HG03280 (cell line): ENCODE data around the gene IPPK.

Source experiments
- ATAC-seq: cut with Tn5 transposase; IDR thresholded peaks from one replicate; pipeline ENCODE4 v1.9.1; 2021; ENCODE audit warnings: mild to moderate bottlenecking, moderate library complexity; ENCODE audit not compliant: unreplicated experiment

IPPK gene

DNA sequence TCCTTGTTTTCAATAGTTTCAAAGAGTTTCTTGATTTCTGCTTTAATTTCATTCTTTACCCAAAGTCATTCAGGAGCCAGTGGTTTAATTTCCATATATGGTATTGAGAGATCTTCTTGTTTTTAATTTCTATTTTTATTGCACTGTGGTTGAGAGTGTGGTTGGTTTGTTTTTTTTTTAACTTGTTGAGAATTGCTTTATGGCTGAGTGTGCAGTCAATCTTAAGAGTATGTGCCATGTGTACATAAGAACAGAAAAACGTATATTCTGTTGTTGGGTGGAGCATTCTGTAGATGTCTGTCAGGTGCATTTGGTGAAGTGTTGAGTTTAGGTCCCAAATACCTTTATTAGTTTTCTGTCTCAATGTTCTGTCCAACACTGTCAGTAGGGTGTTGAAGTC, 26.7 kb upstream of the IPPK start:
- no peak for ATAC-seq

GRCh38 chr9:92686954-92687353, 17.0 kb upstream of the IPPK start:
- ATAC-seq: no peak

DNA sequence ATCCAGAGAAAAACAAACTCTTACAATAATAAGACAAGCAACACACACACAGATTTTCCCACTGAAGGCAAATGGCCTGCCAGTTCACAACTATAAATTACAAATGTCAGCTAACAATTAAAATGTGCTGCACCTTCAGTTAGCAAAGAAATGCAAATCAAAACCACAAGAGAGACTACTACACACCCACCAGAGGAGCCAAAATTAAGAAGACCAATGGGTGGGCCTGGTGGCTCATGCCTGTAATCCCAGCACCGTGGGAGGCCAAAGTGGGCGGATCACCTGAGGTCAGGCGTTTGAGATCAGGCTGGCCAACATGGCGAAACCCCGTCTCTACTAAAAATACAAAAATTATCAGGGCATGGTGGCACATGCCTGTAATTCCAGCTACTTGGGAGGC, 15.1 kb upstream of the IPPK start:
- ATAC-seq: no peak

GRCh38 chr9:92682269-92682668, 12.3 kb upstream of the IPPK start:
- ATAC-seq: no peak

GRCh38 chr9:92680166-92681119, 10.5 kb upstream of the IPPK start:
- no peak for ATAC-seq

DNA sequence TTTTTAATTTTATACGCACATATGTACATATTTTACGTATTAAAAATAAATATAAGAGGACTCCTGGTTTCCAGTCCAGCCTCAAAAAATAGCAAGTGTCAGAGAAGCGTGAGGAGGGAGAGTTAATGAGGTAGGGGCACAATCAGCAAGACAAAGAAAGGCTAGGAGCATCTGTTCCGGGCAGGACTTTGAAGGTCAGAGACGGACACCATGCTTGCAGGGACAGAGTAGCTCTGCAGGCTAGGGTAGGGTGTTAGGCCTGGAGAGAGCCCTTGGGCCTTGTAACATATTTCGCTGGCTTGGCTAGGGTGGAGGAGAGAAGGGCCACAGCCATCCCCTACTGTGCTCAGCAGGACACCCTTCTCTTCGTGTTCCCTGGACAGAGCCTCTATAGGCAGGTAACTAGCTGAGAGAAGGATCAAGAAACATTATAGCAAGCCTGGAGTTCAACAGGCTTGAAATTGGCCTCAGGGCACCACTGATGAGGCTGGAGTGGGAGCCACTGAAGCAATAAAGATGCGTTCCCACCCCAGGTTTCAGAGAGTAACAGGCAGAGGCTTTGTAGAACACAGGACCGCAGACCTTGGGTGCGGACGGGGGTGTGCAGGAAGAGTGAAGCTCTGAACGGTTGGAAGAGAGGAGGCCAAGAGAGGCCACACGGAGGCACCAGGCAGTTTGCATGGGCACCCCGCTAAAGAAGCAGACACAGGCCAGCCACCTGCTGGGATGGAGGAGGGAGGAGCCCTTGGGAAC, 9.7 kb upstream of the IPPK start:
- ATAC-seq: no peak

- ATAC-seq: no peak
Observed at GRCh38 chr9:92671323-92671722, 1.4 kb upstream of the IPPK start.

DNA sequence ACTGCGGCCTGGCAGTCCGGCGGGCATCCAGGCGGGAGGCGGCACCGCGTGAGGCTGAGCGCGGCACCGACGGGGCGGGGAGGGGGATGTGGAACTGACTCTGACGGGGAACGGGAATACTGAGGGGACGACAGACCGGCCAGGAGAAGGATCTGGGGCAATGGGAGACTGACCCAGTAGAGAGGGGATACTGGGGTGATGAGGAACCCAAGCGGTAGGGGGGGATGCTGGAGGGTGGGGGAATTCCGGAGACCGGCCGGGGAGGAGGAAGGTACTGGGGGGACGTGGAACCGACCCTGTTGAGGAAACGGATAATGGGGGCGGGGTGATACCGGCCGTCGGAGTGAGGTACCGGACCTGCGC, 423 bp downstream of the IPPK start:
- ATAC-seq: peak; percentile 13

DNA sequence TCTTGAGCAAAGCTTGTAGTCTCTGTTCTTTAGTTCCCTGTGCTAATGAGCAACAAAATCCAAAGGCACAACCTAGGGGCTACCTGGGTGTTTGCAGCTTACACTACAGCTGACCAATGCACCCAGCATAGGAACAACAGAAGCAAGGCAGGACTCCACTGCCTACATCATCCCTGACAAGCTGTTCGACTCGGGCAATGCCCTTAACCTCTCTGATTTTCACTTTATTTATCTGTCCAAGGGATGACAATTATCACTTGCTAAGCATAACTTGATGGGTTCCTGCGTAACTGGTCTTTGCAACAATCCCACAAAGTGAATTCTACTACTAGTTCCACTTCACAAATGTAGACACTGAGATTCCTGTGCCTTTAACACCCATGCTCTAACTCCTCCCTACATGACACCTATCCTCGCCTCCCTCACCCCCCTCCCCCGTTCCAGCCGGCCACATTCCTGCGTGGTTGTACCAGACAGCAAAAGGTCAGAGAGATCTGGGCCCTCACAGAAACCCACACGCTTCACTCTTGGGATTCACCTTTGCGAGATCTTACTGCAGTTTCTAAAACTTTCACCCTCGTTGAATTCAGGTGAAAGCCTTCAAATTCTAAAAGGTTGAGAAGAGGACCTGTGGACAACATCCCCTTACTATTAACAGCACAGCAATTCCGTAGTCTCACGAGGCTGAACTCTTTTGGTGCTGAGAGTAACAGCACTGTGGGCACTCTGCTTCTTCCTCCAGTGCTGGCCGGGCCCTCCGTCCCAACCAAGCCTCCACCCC, 995 bp downstream of the IPPK start:
- ATAC-seq: no peak

- ATAC-seq: no peak
Observed at GRCh38 chr9:92666912-92667532, 2.9 kb downstream of the IPPK start.

DNA sequence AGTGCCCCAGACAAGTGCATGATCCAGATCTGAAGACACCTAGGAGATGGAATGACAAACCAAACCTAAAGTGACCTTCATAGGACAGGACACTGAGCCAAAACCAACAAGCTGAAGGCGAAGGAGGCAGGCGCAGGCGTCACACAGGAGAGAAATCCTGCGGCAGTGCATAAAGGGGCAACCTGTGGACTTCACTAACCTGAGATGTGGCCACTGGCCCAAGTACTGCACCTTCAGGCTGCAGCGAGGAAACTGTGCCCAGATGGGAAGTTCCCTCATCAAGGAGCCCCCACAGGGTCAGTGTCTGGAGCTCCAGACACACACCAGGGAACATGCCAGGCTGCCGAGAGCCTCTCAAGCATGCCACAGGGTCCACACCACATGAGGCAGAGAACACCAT, 3.7 kb downstream of the IPPK start:
- ATAC-seq: no peak

DNA sequence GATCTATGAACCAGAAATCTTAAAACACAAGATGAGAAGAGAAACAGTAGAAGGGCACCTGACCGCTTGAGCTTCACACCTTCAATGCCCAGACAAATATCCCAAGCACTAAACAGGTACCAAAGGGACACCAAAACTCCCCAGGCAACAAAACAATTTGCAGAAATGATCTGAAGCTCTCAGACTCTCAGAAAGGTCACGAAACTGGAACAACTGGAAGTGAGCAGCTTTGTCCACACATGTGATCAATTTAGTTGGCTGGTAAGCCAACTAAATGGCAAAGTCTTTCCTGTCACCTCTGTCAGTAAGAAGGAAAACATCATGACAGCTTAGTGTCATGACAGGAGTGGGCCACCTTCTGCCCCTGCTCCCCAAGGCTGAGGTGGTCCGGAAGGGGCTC, 4.1 kb downstream of the IPPK start:
- no peak for ATAC-seq

DNA sequence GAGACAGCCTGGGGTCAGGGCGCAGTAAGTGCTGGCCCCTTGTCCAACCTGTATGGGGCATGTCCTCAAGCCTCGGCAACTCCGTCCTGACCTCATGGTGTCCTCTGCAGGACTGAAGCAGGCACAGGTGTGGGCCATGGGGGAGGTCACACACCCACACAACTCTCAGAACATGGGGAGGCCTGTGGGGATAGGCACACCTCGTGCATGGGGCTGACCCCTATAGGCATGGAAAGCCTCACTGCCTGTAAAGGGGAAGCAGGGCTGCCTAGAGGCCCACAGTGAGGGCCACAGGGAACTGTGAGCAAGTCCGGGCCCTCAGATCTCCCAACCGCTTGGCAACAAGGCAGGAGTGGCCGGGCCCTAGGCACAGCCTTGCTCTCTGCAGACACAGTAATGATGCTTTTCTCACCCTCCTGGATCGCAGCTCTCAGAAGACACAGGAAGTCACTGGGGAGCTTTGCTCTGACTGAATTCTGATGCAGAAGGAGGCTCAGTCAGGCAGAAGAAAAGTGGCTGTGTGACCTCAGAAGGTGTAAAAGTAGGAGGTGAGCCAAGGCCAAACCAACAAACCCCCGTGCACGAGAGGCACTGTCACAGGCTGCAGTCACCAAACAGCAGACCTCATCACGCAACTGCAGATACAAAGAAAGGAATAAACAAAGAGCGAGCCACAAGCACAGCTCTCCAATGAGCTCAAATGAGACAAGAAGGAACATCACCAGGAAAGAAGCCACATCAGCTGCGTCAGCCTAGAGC, 5.4 kb downstream of the IPPK start:
- no peak for ATAC-seq

- no peak for ATAC-seq
Observed at GRCh38 chr9:92663951-92664350, 6.0 kb downstream of the IPPK start.

DNA sequence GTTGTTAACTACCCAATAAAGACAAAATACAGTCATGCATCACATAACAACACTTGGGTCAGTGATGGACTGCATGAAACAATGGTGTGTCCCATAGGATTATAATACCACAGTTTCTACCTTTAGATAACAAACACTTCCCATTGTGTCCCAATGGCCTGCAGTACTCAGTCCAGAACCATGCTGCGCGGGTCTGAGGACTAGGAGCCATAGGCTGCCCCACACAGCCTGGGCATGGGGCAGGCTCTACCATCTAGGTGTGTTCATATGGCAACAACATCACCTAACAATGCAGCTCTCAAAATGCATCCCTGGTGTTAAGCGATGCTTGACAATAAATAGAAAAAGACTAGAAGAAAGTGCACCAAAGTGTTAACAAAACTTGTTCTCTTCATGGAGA, 6.8 kb downstream of the IPPK start:
- no peak for ATAC-seq

DNA sequence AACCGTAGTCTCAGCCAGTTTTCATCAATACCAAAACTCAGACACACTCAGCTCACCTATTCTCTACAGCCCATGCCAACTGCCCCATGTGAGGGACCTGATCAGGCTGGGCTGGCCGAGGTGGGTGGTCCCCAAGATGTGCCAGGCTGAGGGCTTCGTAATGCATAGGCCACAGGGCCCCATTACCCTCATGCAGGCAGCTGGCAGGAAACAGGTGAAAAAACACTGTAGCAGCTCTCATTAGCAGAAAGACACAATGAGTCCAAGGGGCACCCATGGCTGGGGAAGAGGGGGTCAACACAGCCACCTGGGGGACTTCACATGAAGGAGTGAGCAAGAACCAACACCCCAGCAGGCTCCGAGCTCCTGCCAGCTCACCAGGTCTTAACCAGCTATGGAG, 8.2 kb downstream of the IPPK start:
- no peak for ATAC-seq

DNA sequence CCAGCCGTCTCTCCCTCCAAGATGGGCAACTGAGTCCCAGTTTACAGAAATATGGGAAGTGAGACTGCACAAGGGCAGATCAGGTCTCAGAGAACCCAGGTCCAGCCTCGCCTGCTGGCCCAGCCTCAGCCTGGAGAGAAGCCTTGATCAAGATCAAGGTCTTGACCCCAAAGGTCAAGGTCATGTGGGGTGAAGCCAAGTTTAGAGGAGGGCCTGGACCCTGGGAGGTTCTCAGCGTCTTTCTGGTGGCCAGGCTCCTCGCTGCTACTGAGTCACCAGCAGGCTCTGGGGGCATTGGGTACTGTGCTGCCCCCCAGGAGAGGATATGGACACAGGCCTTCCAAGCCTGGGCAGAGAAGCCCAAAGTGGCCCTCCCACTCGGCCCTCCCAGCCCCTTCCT, 8.8 kb downstream of the IPPK start:
- no peak for ATAC-seq

GRCh38 chr9:92660266-92660665, 9.7 kb downstream of the IPPK start:
- ATAC-seq: no peak

- ATAC-seq: no peak
Observed at GRCh38 chr9:92659601-92660000, 10.3 kb downstream of the IPPK start.

- no peak for ATAC-seq
Observed at GRCh38 chr9:92658611-92659010, 11.3 kb downstream of the IPPK start.
